K562 (cell line): ENCODE data around the gene NT5E. TPM values are rescaled to one million over a fixed set of nuclear protein-coding genes. Genes with fewer than 3 reads are reported as not detected.

Experiments
- ATAC-seq: fragments of 200-7000 bp; cut with Tn5 transposase; 3 replicates; pipeline ENCODE4 v1.9.1; 2020; ENCODE audit warnings: moderate library complexity
- BruUV-seq: library from RNA; stranded (reverse); fragments of 400-500 nt; replicated peaks from 2 replicates; lab custom pipeline; 2021; lab: Mats Ljungman, UMichigan
- CTCF ChIA-PET: fragments of 300-600 bp; formaldehyde crosslinking; extraction: SDS; loops from one replicate; lab custom pipeline; 2021; ENCODE audit warnings: low intra/inter-chr PET ratio; lab: Yijun Ruan, JAX
- POLR2A ChIA-PET: fragments of 300-600, 350-650 bp; sonication (Branson Sonifier 250); formaldehyde crosslinking; extraction: SDS; loops from one replicate; lab custom pipeline; 2021; ENCODE audit warnings: antibody characterized with exemption, inconsistent platforms; lab: Yijun Ruan, JAX
- DNase-seq, 4 experiments: peaks; one replicate each; pipeline versions ENCODE4 v3.0.0 to v3.0.0-alpha.2; 2011 to 2018; ENCODE audit warnings: low spot score in 3 of 4, mixed read lengths in 3 of 4; ENCODE audit errors: extremely low read depth in 1 of 4
- FAIRE-seq: peaks from 2 replicates; lab custom pipeline; 2011; peaks lifted over from hg19 to GRCh38; lab: Jason Lieb, UNC
- H2AFZ ChIP-seq: 2 replicates; pipeline ENCODE4 v1.6.0; 2011; ENCODE audit warnings: low read depth, low read length, control low read depth, inconsistent platforms
- H3K27ac ChIP-seq: fragments of 200-600 bp; 3 replicates; pipeline ENCODE4 v1.8.0; 2011; ENCODE audit warnings: low read depth, mild to moderate bottlenecking, control low read depth, inconsistent platforms, low read length, moderate library complexity, mixed read lengths; ENCODE audit errors: extremely low read depth
- H3K27me3 ChIP-seq, 2 experiments: fragments of 300-600 bp in 1 of 2; 2 replicates in 1 of 2; 3 replicates in 1 of 2; pipeline versions ENCODE4 v1.6.0 to v1.8.0; 2011; ENCODE audit warnings: inconsistent platforms in 2 of 2, low read length in 2 of 2, mild to moderate bottlenecking in 1 of 2, mixed read lengths in 1 of 2, moderate library complexity in 1 of 2; ENCODE audit not compliant: control insufficient read depth in 2 of 2, insufficient read depth in 2 of 2
- H3K36me3 ChIP-seq: fragments of 300-600 bp; 3 replicates; pipeline ENCODE4 v1.8.0; 2011; ENCODE audit warnings: mild to moderate bottlenecking, low read length, inconsistent platforms; ENCODE audit not compliant: control insufficient read depth, insufficient read depth
- H3K4me1 ChIP-seq, 2 experiments: fragments of 200-600 bp in 1 of 2; replicated peaks in 1 of 2; 2 replicates in 1 of 2; 3 replicates in 1 of 2; pipeline versions ENCODE4 v1.5.1 to v1.8.0; 2011; ENCODE audit warnings: inconsistent platforms in 2 of 2, low read length in 2 of 2, mild to moderate bottlenecking in 1 of 2, mixed read lengths in 1 of 2, moderate library complexity in 1 of 2; ENCODE audit not compliant: control insufficient read depth in 2 of 2, insufficient read depth in 2 of 2
- H3K4me2 ChIP-seq: 2 replicates; pipeline ENCODE4 v1.6.1; 2011; ENCODE audit warnings: low read length, control low read depth, inconsistent platforms, mixed read lengths; ENCODE audit not compliant: insufficient read depth
- H3K4me3 ChIP-seq: fragments of 200-600 bp; sonication (generic), shearing (Covaris generic); 2 replicates; pipeline ENCODE4 v1.5.1; 2016; ENCODE audit warnings: control low read depth, inconsistent platforms
- H3K79me2 ChIP-seq: fragments of 200-600 bp; 3 replicates; pipeline ENCODE4 v1.8.0; 2011; ENCODE audit warnings: low read length, inconsistent platforms; ENCODE audit not compliant: control insufficient read depth, insufficient read depth
- H3K9ac ChIP-seq, 2 experiments: 2 replicates each; pipeline versions ENCODE4 v1.6.0 to v1.6.1; 2011; ENCODE audit warnings: low read depth in 2 of 2, low read length in 2 of 2, control low read depth in 1 of 2, inconsistent platforms in 1 of 2, mild to moderate bottlenecking in 1 of 2, mixed read lengths in 1 of 2; ENCODE audit not compliant: insufficient read depth in 1 of 2
- H3K9me1 ChIP-seq: one replicate; pipeline ENCODE4 v1.6.0; 2011; ENCODE audit warnings: inconsistent platforms, mild to moderate bottlenecking, low read length, moderate library complexity; ENCODE audit not compliant: control insufficient read depth, insufficient read depth
- H3K9me3 ChIP-seq: replicated peaks from 2 replicates; pipeline ENCODE4 v1.5.1; 2011; ENCODE audit warnings: low read depth, low read length, inconsistent platforms; ENCODE audit not compliant: control insufficient read depth, insufficient read depth
- H4K20me1 ChIP-seq: replicated peaks from 2 replicates; pipeline ENCODE4 v1.6.1; 2011; ENCODE audit warnings: low read length, inconsistent platforms, mixed read lengths; ENCODE audit not compliant: control insufficient read depth, insufficient read depth
- ERF ChIP-seq: fragments of 450-650 bp; formaldehyde crosslinking; IDR thresholded peaks from 2 replicates; pipeline ENCODE4 v1.4.0; 2020; ENCODE audit warnings: mild to moderate bottlenecking, mixed read lengths
- FOSL1 ChIP-seq: fragments of 200-800 bp; sonication (Bioruptor generic); conservative IDR thresholded peaks from 2 replicates; pipeline ENCODE4 v1.6.1; 2016; ENCODE audit warnings: missing genetic modification characterization, missing compliant biosample characterization
- HDAC6 ChIP-seq: IDR thresholded peaks from 2 replicates; pipeline ENCODE4 v1.6.1; 2012; ENCODE audit warnings: low read depth, mild to moderate bottlenecking, control low read depth, inconsistent platforms, low read length, moderate library complexity
- KDM1A ChIP-seq, 2 experiments: fragments of 450-650 bp; IDR thresholded peaks; 2 replicates each; pipeline ENCODE4 v1.6.1; 2016; ENCODE audit warnings: mild to moderate bottlenecking in 2 of 2
- KLF16 ChIP-seq: IDR thresholded peaks from 2 replicates; pipeline ENCODE4 v1.6.1; 2016; ENCODE audit warnings: antibody characterized with exemption
- MEF2A ChIP-seq: IDR thresholded peaks from 2 replicates; pipeline ENCODE4 v1.6.1; 2011; ENCODE audit warnings: low read depth, mild to moderate bottlenecking, low read length, moderate library complexity; ENCODE audit not compliant: control insufficient read depth
- MTA2 ChIP-seq: fragments of 450-650 bp; IDR thresholded peaks from 2 replicates; pipeline ENCODE4 v1.6.1; 2016; ENCODE audit warnings: low read depth
- NR3C1 ChIP-seq: sonication (generic); formaldehyde crosslinking; IDR thresholded peaks from 2 replicates; pipeline ENCODE4 v1.8.1; 2022; ENCODE audit warnings: missing genetic modification reagents
- RBM17 ChIP-seq: fragments of 200-400 bp; formaldehyde crosslinking; IDR thresholded peaks from 2 replicates; pipeline ENCODE4 v1.6.1; 2017; ENCODE audit warnings: low read depth, mild to moderate bottlenecking, low read length, borderline replicate concordance
- SIRT6 ChIP-seq: IDR thresholded peaks from one replicate; pipeline ENCODE4 v1.6.1; 2012; ENCODE audit warnings: low read depth, mild to moderate bottlenecking, control low read depth, inconsistent platforms, low read length, moderate library complexity
- SMAD1 ChIP-seq: fragments of 150-350 bp; IDR thresholded peaks from 2 replicates; pipeline ENCODE4 v1.6.1; 2014; ENCODE audit warnings: low read length, low read depth; ENCODE audit not compliant: partially characterized antibody
- ZBTB1 ChIP-seq: sonication (generic); formaldehyde crosslinking; IDR thresholded peaks from 2 replicates; pipeline ENCODE4 v1.8.1; 2023; ENCODE audit warnings: missing genetic modification reagents, low read depth, mild to moderate bottlenecking, borderline replicate concordance
- ZNF717 ChIP-seq: fragments of 250-450 bp; sonication (Bioruptor Pico); IDR thresholded peaks from 2 replicates; pipeline ENCODE4 v1.5.0; 2021
- ZNF740 ChIP-seq, 3 experiments: fragments of 200-800 bp in 1 of 3; sonication (Bioruptor generic) in 1 of 3; sonication (generic) in 1 of 3; formaldehyde crosslinking in 1 of 3; IDR thresholded peaks; 2 replicates each; pipeline versions ENCODE4 v1.6.1 to v1.8.0; 2016 to 2022; ENCODE audit warnings: mild to moderate bottlenecking in 2 of 3, missing compliant biosample characterization in 2 of 3, missing genetic modification characterization in 2 of 3, missing genetic modification reagents in 1 of 3
- ZNF766 ChIP-seq: fragments of 200-800 bp; sonication (Bioruptor generic); conservative IDR thresholded peaks from 2 replicates; pipeline ENCODE4 v1.6.1; 2016; ENCODE audit warnings: missing genetic modification characterization, missing compliant biosample characterization
- WGBS: fragments of 100-300 bp; shearing (Covaris generic); methylation state at CpG from one replicate; pipeline ENCODE4 v1.1.6; 2016; ENCODE audit warnings: low coverage, mixed read lengths; ENCODE audit not compliant: insufficient coverage; ENCODE audit errors: missing lambda C conversion rate; 5-methylcytosine and 5-hydroxymethylcytosine counted together
- in situ Hi-C: fragments of 300-500 bp; cut with MboI; formaldehyde crosslinking; loops from 4 replicates; pipeline ENCODE4 v1.15.0; 2018; ENCODE audit warnings: inconsistent platforms, mixed read lengths
- intact Hi-C: fragments of 100-400 bp; cut with micrococcal nuclease; formaldehyde crosslinking; loops from 2 replicates; pipeline ENCODE4 v1.14.2; 2022
- polyA plus RNA-seq, 8 experiments: library from polyadenylated mRNA; depleted of rRNA in 4 of 8; stranded (reverse) in 5 of 8; unstranded in 3 of 8; fragments of >200 nt; fragmentation: Nextera tagmentation in 2 of 8; fragmentation: Illumina TruSeq in 1 of 8; extraction: Ambion mirVana in 2 of 8; extraction: Trizol in 1 of 8; gene quantifications; 2 replicates each; pipeline versions ENCODE4 v1.2.1 to v1.2.3, GENCODE V29; 2011 to 2014; ENCODE audit warnings: inconsistent platforms in 1 of 8, missing spikeins in 1 of 8
- total RNA-seq, 7 experiments: library from RNA; depleted of rRNA in 6 of 7; stranded (reverse); fragments of >200 nt in 6 of 7; fragmentation: Illumina TruSeq in 2 of 7; extraction: Trizol in 2 of 7; gene quantifications; 2 replicates each; pipeline versions ENCODE4 v1.2.1 to v1.2.3, GENCODE V29; 2011 to 2021; ENCODE audit warnings: low replicate concordance in 1 of 7

Gene NT5E
- total and polyA plus RNA-seq, 9 of the 15 experiments (the other 6 are each of a cell fraction or from before 2014, with no cell fraction given): 0.01 to 0.13 TPM; not detected in 7

- Histone ChIP-seq H3K9ac (no peak overlapping the region), H3K9me3 (no peaks in the 10 kb centered on the region), H3K79me2 (no peaks in the 10 kb centered on the region), H2AFZ (no peak overlapping the region), H3K4me1 (peaks cover 0 to 10% of the 10 kb centered on the region in 2 experiments; a peak in 1 of 5 replicates), H3K36me3 (no peaks in the 10 kb centered on the region), H3K27ac (no peak overlapping the region), H3K9me1 (no peaks in the 10 kb centered on the region), H3K4me3 (no peak overlapping the region), H4K20me1 (no peaks in the 10 kb centered on the region), H3K27me3 (peaks cover 16 to 22% of the 10 kb centered on the region in 2 experiments; a peak in 4 of 5 replicates), H3K4me2 (no peak overlapping the region)
- ATAC-seq: no peak
- ChIA-PET POLR2A (no interaction called here), CTCF (no interaction called here)
- no peak for DNase-seq
- TF ChIP-seq ZNF717 (CRISPR knock-in tag): no peak
- no peak for TF ChIP-seq ZNF766
- TF ChIP-seq SMAD1: no peak
- TF ChIP-seq SIRT6: no peak
- no peak for TF ChIP-seq NR3C1 (CRISPR knock-in tag)
- no peak for TF ChIP-seq HDAC6
- no peak for TF ChIP-seq KLF16
- no peak for TF ChIP-seq ZBTB1
- TF ChIP-seq ERF (CRISPR knock-in tag): no peak
- TF ChIP-seq MTA2: no peak
- TF ChIP-seq MEF2A: no peak
- TF ChIP-seq RBM17: no peak
- TF ChIP-seq FOSL1 (tag): no peak
- TF ChIP-seq KDM1A (IDR thresholded peaks at IDR 0.05): no peak
- TF ChIP-seq ZNF740 (CRISPR knock-in tag; IDR thresholded peaks at IDR 0.05): no peak
- TF ChIP-seq ZNF740 (tag; IDR thresholded peaks at IDR 0.05): no peak
- intact Hi-C loops (no loop called here), in situ Hi-C loops (no loop called here)
- WGBS: 8% methylated on average over 23 of the region's 24 CpGs
- BruUV-seq: no TSS peak
- FAIRE-seq: no peak
These were observed 480 bp upstream of the NT5E start for GRCh38 chr6:85449388-85449817.
